Endothelial cell of umbilical vein (primary cell): ENCODE measurements around the gene UBB. TPM values are rescaled to one million over a fixed set of nuclear protein-coding genes. Genes with fewer than 3 reads are reported as not detected.
A peak's percentile ranks its signal among the peaks of the same experiment; 100 is the strongest.

ENCODE experiments used
- BruUV-seq: library from RNA; stranded (reverse); fragments of 400-500 nt; replicated peaks from 2 replicates; lab custom pipeline; 2021; lab: Mats Ljungman, UMichigan
- CTCF ChIA-PET: fragments of 300-600, 350-600 bp; sonication (Branson Sonifier 250); formaldehyde crosslinking; loops from one replicate; lab custom pipeline; 2021; ENCODE audit warnings: antibody characterized with exemption, inconsistent platforms; lab: Charles Lee
- POLR2A ChIA-PET: fragments of 300-600, 350-600 bp; sonication (Branson Sonifier 250); formaldehyde crosslinking; loops from one replicate; lab custom pipeline; 2021; ENCODE audit warnings: antibody characterized with exemption, inconsistent platforms; lab: Charles Lee
- DNase-seq: peaks from one replicate; pipeline ENCODE4 v3.0.0-alpha.2; 2011; ENCODE audit warnings: low read depth, low spot score
- FAIRE-seq: peaks from 2 replicates; lab custom pipeline; 2011; peaks lifted over from hg19 to GRCh38; lab: Jason Lieb, UNC
- H2AFZ ChIP-seq: 2 replicates; pipeline ENCODE4 v1.6.0; 2012; ENCODE audit warnings: low read depth, low read length, control low read depth, inconsistent platforms
- H3K27ac ChIP-seq: 2 replicates; pipeline ENCODE4 v1.5.1; 2011; ENCODE audit warnings: low read depth, mild to moderate bottlenecking, control low read depth, low read length, moderate library complexity; ENCODE audit not compliant: insufficient read depth
- H3K27me3 ChIP-seq, 2 experiments: 2 replicates each; pipeline versions ENCODE4 v1.6.0 to v1.6.1; 2011; ENCODE audit warnings: low read length in 2 of 2, mixed read lengths in 1 of 2; ENCODE audit not compliant: control insufficient read depth in 2 of 2, insufficient read depth in 2 of 2
- H3K36me3 ChIP-seq, 2 experiments: 2 replicates in 1 of 2; 3 replicates in 1 of 2; pipeline ENCODE4 v1.5.1; 2011; ENCODE audit warnings: low read length in 2 of 2, mild to moderate bottlenecking in 1 of 2, moderate library complexity in 1 of 2; ENCODE audit not compliant: control insufficient read depth in 2 of 2, insufficient read depth in 2 of 2; ENCODE audit errors: extremely low read depth in 1 of 2
- H3K4me1 ChIP-seq: 3 replicates; pipeline ENCODE4 v1.5.1; 2011; ENCODE audit warnings: mild to moderate bottlenecking, low read length; ENCODE audit not compliant: control insufficient read depth, insufficient read depth; ENCODE audit errors: extremely low read depth
- H3K4me2 ChIP-seq: 2 replicates; pipeline ENCODE4 v1.6.1; 2011; ENCODE audit warnings: low read length, control low read depth, mixed read lengths; ENCODE audit not compliant: insufficient read depth
- H3K4me3 ChIP-seq, 3 experiments: fragments of 200-600 bp in 1 of 3; sonication (generic), shearing (Covaris generic) in 1 of 3; replicated peaks in 1 of 3; 2 replicates each; pipeline ENCODE4 v1.5.1; 2011 to 2016; ENCODE audit warnings: control low read depth in 3 of 3, low read length in 3 of 3, mild to moderate bottlenecking in 2 of 3, inconsistent platforms in 1 of 3, low read depth in 1 of 3, moderate library complexity in 1 of 3; ENCODE audit not compliant: insufficient read depth in 1 of 3
- H3K79me2 ChIP-seq: 2 replicates; pipeline ENCODE4 v1.6.0; 2012; ENCODE audit warnings: low read length, inconsistent platforms; ENCODE audit not compliant: control insufficient read depth, insufficient read depth
- H3K9ac ChIP-seq: replicated peaks from 2 replicates; pipeline ENCODE3; 2011; ENCODE audit warnings: low read length, control low read depth; ENCODE audit not compliant: insufficient read depth; ENCODE audit errors: extremely low read depth
- H3K9me1 ChIP-seq: replicated peaks from 3 replicates; pipeline ENCODE4 v1.6.0; 2011; ENCODE audit warnings: mild to moderate bottlenecking, low read length; ENCODE audit not compliant: control insufficient read depth, insufficient read depth; ENCODE audit errors: extremely low read depth
- H3K9me3 ChIP-seq: replicated peaks from 2 replicates; pipeline ENCODE4 v1.5.1; 2012; ENCODE audit warnings: low read length, inconsistent platforms; ENCODE audit not compliant: control insufficient read depth, insufficient read depth
- H4K20me1 ChIP-seq: replicated peaks from 2 replicates; pipeline ENCODE3; 2011; ENCODE audit warnings: mild to moderate bottlenecking, low read length; ENCODE audit not compliant: control insufficient read depth, insufficient read depth; ENCODE audit errors: extremely low read depth
- POLR2A ChIP-seq: IDR thresholded peaks from 2 replicates; pipeline ENCODE4 v1.6.1; 2012; ENCODE audit warnings: low read depth, mild to moderate bottlenecking, control low read depth, low read length
- POLR2AphosphoS5 ChIP-seq: IDR thresholded peaks from 2 replicates; pipeline ENCODE4 v1.6.1; 2012; ENCODE audit warnings: low read depth, mild to moderate bottlenecking, control low read depth, low read length, moderate library complexity; ENCODE audit not compliant: insufficient read depth
- dilution Hi-C: fragments of 300-500 bp; cut with MboI; formaldehyde crosslinking; loops from one replicate; pipeline ENCODE4 v1.15.0; 2019; ENCODE audit warnings: low sequenced_read_pairs; ENCODE audit not compliant: extremely low pct_ligation_motif_present
- intact Hi-C: fragments of 100-400 bp; cut with micrococcal nuclease; formaldehyde crosslinking; loops from one replicate; pipeline ENCODE4 v1.10.0; 2022
- polyA plus RNA-seq, 4 experiments: library from polyadenylated mRNA; depleted of rRNA in 3 of 4; stranded (reverse) in 3 of 4; unstranded in 1 of 4; fragments of >200 nt; gene quantifications; 2 replicates each; pipeline versions ENCODE4 v1.2.1 to v1.2.3, GENCODE V29; 2011 to 2012; ENCODE audit warnings: missing spikeins in 1 of 4
- total RNA-seq: library from RNA; stranded (reverse); gene quantifications from 2 replicates; pipeline ENCODE4 v1.2.3, GENCODE V29; 2021
- TF ChIP-seq, protein P1 (sequence below): IDR thresholded peaks from 2 replicates; pipeline ENCODE4 v1.6.1; 2011; ENCODE audit not compliant: insufficient read depth, insufficient read length
- TF ChIP-seq, protein P2 (sequence below), 2 donors: IDR thresholded peaks; 1 replicate in 1 of 2; 2 replicates in 1 of 2; pipeline ENCODE4 v1.5.1; 2011; ENCODE audit warnings: low read length in 2 of 2, mild to moderate bottlenecking in 2 of 2, moderate library complexity in 2 of 2, control low read depth in 1 of 2, inconsistent platforms in 1 of 2, low read depth in 1 of 2; ENCODE audit not compliant: insufficient read depth in 1 of 2; ENCODE audit errors: extremely low read depth in 1 of 2

The UBB gene
- total and polyA plus RNA-seq, 2 donors (not counting 3 experiments of a cell fraction or from before 2014, with no cell fraction given): 1,294 to 1,683 TPM

DNA sequence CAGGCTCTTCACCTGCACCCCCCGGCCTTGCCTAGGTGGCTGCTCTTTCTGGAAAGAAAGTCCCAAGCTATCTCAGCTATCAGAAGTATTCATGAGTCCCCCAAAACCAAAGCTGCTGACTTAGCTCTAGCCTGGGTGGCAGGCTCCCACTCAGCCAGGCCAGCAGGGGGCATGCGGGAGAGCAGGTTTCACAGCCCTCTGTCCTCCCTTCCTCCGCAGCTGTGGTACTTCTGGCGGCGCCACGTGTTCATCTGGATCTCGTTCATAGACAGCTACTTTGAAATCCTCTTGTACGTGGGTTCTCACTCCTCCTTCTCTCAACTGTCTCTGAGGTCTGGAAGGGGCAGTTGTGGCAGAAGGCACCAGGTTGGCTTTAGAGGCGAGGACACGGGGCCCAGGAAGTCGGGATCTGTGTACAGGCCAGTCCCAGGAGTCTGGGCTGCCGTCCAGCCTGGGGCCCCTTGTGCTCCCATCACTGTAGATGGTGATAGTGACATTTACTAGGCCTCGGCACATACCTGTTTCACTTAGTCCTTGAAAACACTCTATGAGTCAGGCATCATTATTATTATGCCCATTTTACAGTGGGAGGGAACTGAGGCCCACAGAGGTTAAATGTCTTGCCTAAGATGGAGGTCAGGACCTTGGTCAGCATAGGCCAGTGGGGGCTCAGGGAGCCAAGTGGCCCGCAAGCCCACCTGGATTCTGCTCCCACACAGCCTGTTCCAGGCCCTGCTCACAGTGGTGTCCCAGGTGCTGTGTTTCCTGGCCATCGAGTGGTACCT, 47.4 kb downstream of the UBB start:
- ChIA-PET CTCF (interaction anchor here (0.6 to 3.3 kb wide), 21 partner anchors 8 to 161 kb away, joined by 3 to 28 read pairs (median 4); partner anchors contain the start of genes CENPV, TRPV2 and UBB), POLR2A (interaction anchor here (1.0 to 1.7 kb wide), 2 partner anchors 10 to 47 kb away, joined by 5 to 10 read pairs; partner anchors contain the start of gene UBB)
- H4K20me1 ChIP-seq: no peaks in the 10 kb centered on the region
- H3K27me3 ChIP-seq: no peaks in the 10 kb centered on the region
- no peak overlapping the region for H3K4me2 ChIP-seq
- intact Hi-C loops: loop anchor here (1.0 kb wide), 1 partner anchor 93 kb away; no protein-coding TSS in a partner anchor
- FAIRE-seq (peak; percentile 74), DNase-seq (peak; percentile 29)
- dilution Hi-C loops: no loop called here
- no peak overlapping the region for H3K4me3 ChIP-seq
- no peaks in the 10 kb centered on the region for H3K9me1 ChIP-seq
- no peaks in the 10 kb centered on the region for H3K36me3 ChIP-seq
- no peaks in the 10 kb centered on the region for H3K79me2 ChIP-seq
- no TSS peak for BruUV-seq
- no peaks in the 10 kb centered on the region for H3K4me1 ChIP-seq
- no peak for TF ChIP-seq POLR2AphosphoS5
- TF ChIP-seq, protein P1, sequence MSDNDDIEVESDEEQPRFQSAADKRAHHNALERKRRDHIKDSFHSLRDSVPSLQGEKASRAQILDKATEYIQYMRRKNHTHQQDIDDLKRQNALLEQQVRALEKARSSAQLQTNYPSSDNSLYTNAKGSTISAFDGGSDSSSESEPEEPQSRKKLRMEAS: peak; percentile 65
- TF ChIP-seq POLR2A: no peak
- TF ChIP-seq, protein P2, sequence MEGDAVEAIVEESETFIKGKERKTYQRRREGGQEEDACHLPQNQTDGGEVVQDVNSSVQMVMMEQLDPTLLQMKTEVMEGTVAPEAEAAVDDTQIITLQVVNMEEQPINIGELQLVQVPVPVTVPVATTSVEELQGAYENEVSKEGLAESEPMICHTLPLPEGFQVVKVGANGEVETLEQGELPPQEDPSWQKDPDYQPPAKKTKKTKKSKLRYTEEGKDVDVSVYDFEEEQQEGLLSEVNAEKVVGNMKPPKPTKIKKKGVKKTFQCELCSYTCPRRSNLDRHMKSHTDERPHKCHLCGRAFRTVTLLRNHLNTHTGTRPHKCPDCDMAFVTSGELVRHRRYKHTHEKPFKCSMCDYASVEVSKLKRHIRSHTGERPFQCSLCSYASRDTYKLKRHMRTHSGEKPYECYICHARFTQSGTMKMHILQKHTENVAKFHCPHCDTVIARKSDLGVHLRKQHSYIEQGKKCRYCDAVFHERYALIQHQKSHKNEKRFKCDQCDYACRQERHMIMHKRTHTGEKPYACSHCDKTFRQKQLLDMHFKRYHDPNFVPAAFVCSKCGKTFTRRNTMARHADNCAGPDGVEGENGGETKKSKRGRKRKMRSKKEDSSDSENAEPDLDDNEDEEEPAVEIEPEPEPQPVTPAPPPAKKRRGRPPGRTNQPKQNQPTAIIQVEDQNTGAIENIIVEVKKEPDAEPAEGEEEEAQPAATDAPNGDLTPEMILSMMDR (IDR thresholded peaks at IDR 0.05; ENCODE audit: extremely low read depth in 1 of 2, insufficient read depth in 1 of 2, low read depth in 1 of 2, low read length in 2 of 2): peak; percentile 61 to 81
- H3K27ac ChIP-seq: no peak overlapping the region
- no peaks in the 10 kb centered on the region for H3K9me3 ChIP-seq
- no peak overlapping the region for H3K9ac ChIP-seq
- H2AFZ ChIP-seq: peak overlapping the region; percentile 1
